CD4-positive, alpha-beta T cell (primary cell): ENCODE data around the gene ALPL. TPM values are rescaled to one million over a fixed set of nuclear protein-coding genes. Genes with fewer than 3 reads are reported as not detected.

Source experiments
- ATAC-seq: fragments of 200-7000 bp; cut with Tn5 transposase; one replicate; pipeline ENCODE4 v1.10.0; 2022; ENCODE audit warnings: mild to moderate bottlenecking; ENCODE audit not compliant: poor library complexity
- CTCF ChIA-PET: fragments of 350-600 bp; sonication (Branson Sonifier 250); formaldehyde crosslinking; loops from one replicate; lab custom pipeline; 2021; ENCODE audit warnings: antibody characterized with exemption, inconsistent platforms; lab: Charles Lee
- POLR2A ChIA-PET: fragments of 350-600 bp; sonication (Branson Sonifier 250); formaldehyde crosslinking; loops from one replicate; lab custom pipeline; 2021; ENCODE audit warnings: antibody characterized with exemption, inconsistent platforms; lab: Charles Lee
- DNase-seq, 14 experiments: peaks; one replicate each; pipeline ENCODE4 v3.0.0-alpha.2; 2013 to 2020; ENCODE audit warnings: mixed read lengths in 2 of 14
- H3K27ac ChIP-seq, 2 donors: one replicate each; pipeline versions ENCODE4 v1.5.1 to v1.7.0; 2013; ENCODE audit warnings: low read length in 2 of 2, low read depth in 1 of 2, mild to moderate bottlenecking in 1 of 2
- H3K27me3 ChIP-seq, 2 experiments: 1 replicate in 1 of 2; 2 replicates in 1 of 2; pipeline versions ENCODE4 v1.6.1 to v1.7.0; 2013; ENCODE audit warnings: low read length in 2 of 2, control low read depth in 1 of 2, mild to moderate bottlenecking in 1 of 2, moderate library complexity in 1 of 2; ENCODE audit not compliant: insufficient read depth in 2 of 2, control insufficient read depth in 1 of 2
- H3K36me3 ChIP-seq: one replicate; pipeline ENCODE4 v1.6.1; 2013; ENCODE audit warnings: low read length, control low read depth; ENCODE audit not compliant: insufficient read depth
- H3K4me1 ChIP-seq: one replicate; pipeline ENCODE4 v1.6.1; 2013; ENCODE audit warnings: low read length, control low read depth; ENCODE audit not compliant: insufficient read depth
- H3K4me3 ChIP-seq: one replicate; pipeline ENCODE4 v1.5.1; 2013; ENCODE audit warnings: mild to moderate bottlenecking, low read length, moderate library complexity
- H3K9me3 ChIP-seq, 2 experiments: 1 replicate in 1 of 2; 2 replicates in 1 of 2; pipeline versions ENCODE4 v1.6.1 to v1.7.0; 2013; ENCODE audit warnings: low read length in 2 of 2, mild to moderate bottlenecking in 2 of 2, control low read depth in 1 of 2, moderate library complexity in 1 of 2; ENCODE audit not compliant: control insufficient read depth in 1 of 2, insufficient read depth in 1 of 2
- H3K27ac Mint-ChIP-seq: one replicate; pipeline ENCODE4 v1.8.0; 2020; ENCODE audit warnings: mixed read lengths
- H3K27me3 Mint-ChIP-seq: one replicate; pipeline ENCODE4 v1.8.0; 2021; ENCODE audit warnings: mixed read lengths
- H3K36me3 Mint-ChIP-seq: one replicate; pipeline ENCODE4 v1.8.0; 2021; ENCODE audit warnings: low read depth, mixed read lengths
- H3K4me1 Mint-ChIP-seq: one replicate; pipeline ENCODE4 v1.8.0; 2021; ENCODE audit warnings: low read depth, mixed read lengths
- H3K4me3 Mint-ChIP-seq: one replicate; pipeline ENCODE4 v1.8.0; 2020; ENCODE audit warnings: mild to moderate bottlenecking, mixed read lengths
- H3K9me3 Mint-ChIP-seq: one replicate; pipeline ENCODE4 v1.8.0; 2020; ENCODE audit warnings: mixed read lengths
- CTCF ChIP-seq: fragments of 200-600 bp; IDR thresholded peaks from one replicate; pipeline ENCODE4 v1.8.0; 2022; ENCODE audit warnings: antibody characterized with exemption, mild to moderate bottlenecking
- intact Hi-C, 2 experiments: fragments of 100-400 bp; cut with DNase I in 1 of 2; cut with micrococcal nuclease in 1 of 2; formaldehyde crosslinking; loops; one replicate each; pipeline versions ENCODE4 v1.15.1 to v1.9.0; 2023 to 2025; cut with DNase I, micrococcal nuclease
- total RNA-seq, 174 experiments: library from RNA in 2 of 174; stranded (reverse) in 2 of 174; gene quantifications; one replicate each; pipeline ENCODE4 v1.2.3 and lab custom pipeline; 2021 to 2026

Gene ALPL
- total RNA-seq, 2 experiments from 2014 or later: not detected

GRCh38 chr1:21604208-21604957 is 95.2 kb downstream of the ALPL start:
- ChIA-PET POLR2A (no interaction called here), CTCF (no interaction called here)
- no peak for ATAC-seq
- Histone ChIP-seq H3K4me1 (peaks cover 6% of the 10 kb centered on the region), H3K9me3 (no peaks in the 10 kb centered on the region), H3K27ac (no peak overlapping the region), H3K36me3 (no peaks in the 10 kb centered on the region), H3K27me3 (peaks cover 0 to 6% of the 10 kb centered on the region in 2 experiments), H3K4me3 (no peak overlapping the region)
- Mint-ChIP-seq H3K9me3 (no peaks in the 10 kb centered on the region), H3K4me1 (peaks cover 12% of the 10 kb centered on the region), H3K4me3 (no peak overlapping the region), H3K27me3 (peaks cover 23% of the 10 kb centered on the region), H3K36me3 (no peaks in the 10 kb centered on the region), H3K27ac (no peak overlapping the region)
- intact Hi-C loops: no loop called here
- DNase-seq: no peak
- TF ChIP-seq CTCF: no peak

- CTCF ChIA-PET: no interaction called here
- H3K36me3 ChIP-seq: no peaks in the 10 kb centered on the region
- ATAC-seq (no peak), DNase-seq (no peak)
- Mint-ChIP-seq H3K9me3 (no peaks in the 10 kb centered on the region), H3K36me3 (no peaks in the 10 kb centered on the region), H3K4me1 (peaks cover 12% of the 10 kb centered on the region), H3K4me3 (no peak overlapping the region), H3K27me3 (peaks cover 16% of the 10 kb centered on the region), H3K27ac (no peak overlapping the region)
- POLR2A ChIA-PET: no interaction called here
- intact Hi-C loops: no loop called here
- TF ChIP-seq CTCF: no peak
- no peak overlapping the region for H3K4me3 ChIP-seq
- peaks cover 0 to 6% of the 10 kb centered on the region in 2 experiments for H3K27me3 ChIP-seq
- H3K27ac ChIP-seq: no peak overlapping the region
- H3K4me1 ChIP-seq: peaks cover 6% of the 10 kb centered on the region
- no peaks in the 10 kb centered on the region for H3K9me3 ChIP-seq
Measured at GRCh38 chr1:21605012-21605715, 95.9 kb downstream of the ALPL start.

GRCh38 chr1:21605964-21606705 is 96.9 kb downstream of the ALPL start:
- Histone ChIP-seq H3K27me3 (peaks cover 0 to 6% of the 10 kb centered on the region in 2 experiments), H3K4me3 (no peak overlapping the region), H3K27ac (no peak overlapping the region), H3K36me3 (no peaks in the 10 kb centered on the region), H3K9me3 (no peaks in the 10 kb centered on the region), H3K4me1 (peaks cover 6% of the 10 kb centered on the region)
- Mint-ChIP-seq H3K27ac (no peak overlapping the region), H3K36me3 (no peaks in the 10 kb centered on the region), H3K27me3 (peaks cover 14% of the 10 kb centered on the region), H3K9me3 (no peaks in the 10 kb centered on the region), H3K4me1 (peaks cover 12% of the 10 kb centered on the region), H3K4me3 (no peak overlapping the region)
- CTCF ChIA-PET: no interaction called here
- POLR2A ChIA-PET: no interaction called here
- no peak for ATAC-seq
- TF ChIP-seq CTCF: no peak
- DNase-seq: no peak
- intact Hi-C loops: no loop called here
